Astrocyte of the spinal cord (primary cell): ENCODE results near the gene NCAM2.

Source experiments
- DNase-seq: peaks from one replicate; pipeline ENCODE4 v3.0.0; 2011; ENCODE audit warnings: low read depth, low spot score
- H3K4me3 ChIP-seq: 2 replicates; pipeline ENCODE4 v1.5.1; 2011; ENCODE audit warnings: low read depth, mild to moderate bottlenecking, low read length, moderate library complexity
- CTCF ChIP-seq: IDR thresholded peaks from 2 replicates; pipeline ENCODE4 v1.5.1; 2012; ENCODE audit warnings: low read depth, mild to moderate bottlenecking, low read length, inconsistent platforms
- in situ Hi-C: cut with HindIII; loops from 2 replicates; pipeline ENCODE4 v1.10.0; 2017; ENCODE audit warnings: low sequenced_read_pairs

NCAM2 gene

DNA sequence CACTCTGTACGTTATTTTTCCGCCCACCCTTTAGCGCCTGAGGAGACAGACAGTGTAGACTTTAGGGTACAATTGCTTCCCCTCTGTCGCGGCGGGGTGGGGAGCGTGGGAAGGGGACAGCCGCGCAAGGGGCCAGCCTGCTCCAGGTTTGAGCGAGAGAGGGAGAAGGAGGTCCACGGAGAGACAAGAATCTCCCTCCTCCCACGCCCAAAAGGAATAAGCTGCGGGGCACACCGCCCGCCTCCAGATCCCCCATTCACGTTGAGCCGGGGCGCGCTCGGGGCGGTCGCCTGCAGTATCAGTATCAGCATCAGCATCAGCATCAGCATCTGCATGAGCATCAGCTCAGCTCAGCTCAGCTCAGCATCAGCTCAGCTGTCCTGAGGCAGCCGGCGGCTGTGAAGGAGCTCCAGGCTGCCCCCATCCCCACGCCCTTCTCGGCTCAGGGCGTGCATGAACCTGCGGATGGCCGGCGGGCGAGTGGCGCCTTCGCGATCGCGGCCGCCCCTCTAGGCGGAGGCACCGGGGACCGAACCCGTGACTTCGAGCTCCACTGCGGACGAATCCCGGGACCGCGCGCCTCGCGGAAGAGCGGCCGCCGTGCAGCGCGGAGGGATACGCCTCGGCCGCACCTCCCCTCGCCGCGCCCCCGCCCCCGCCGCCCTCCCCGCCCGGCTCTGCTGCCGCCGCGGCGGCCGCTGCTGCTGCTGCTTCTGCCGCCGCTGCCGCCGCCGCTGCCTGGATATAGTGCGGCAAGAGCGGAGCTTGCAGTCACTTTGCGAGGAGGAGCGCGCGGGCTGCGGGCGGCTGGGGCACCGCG lies at the start of gene NCAM2:
TSS of gene NCAM2 (plus strand) at position 774 of the 820 bp plus-strand sequence.
- in situ Hi-C loops: no loop called here
- peak; percentile 80 for DNase-seq

GRCh38 chr21:20949884-20950283 lies 48.3 kb upstream of the NCAM2 start:
- DNase-seq: no peak
- no peak overlapping the region for H3K4me3 ChIP-seq
- in situ Hi-C loops: no loop called here
- no peak for TF ChIP-seq CTCF

More for the DNA sequence above, at the start of gene NCAM2:
- peak within 1 kb of the TSS; percentile 62 for H3K4me3 ChIP-seq
- no peak for TF ChIP-seq CTCF

GRCh38 chr21:20965816-20966215 lies 32.4 kb upstream of the NCAM2 start:
- H3K4me3 ChIP-seq: no peak overlapping the region
- TF ChIP-seq CTCF: no peak
- in situ Hi-C loops: no loop called here
- DNase-seq: no peak

DNA sequence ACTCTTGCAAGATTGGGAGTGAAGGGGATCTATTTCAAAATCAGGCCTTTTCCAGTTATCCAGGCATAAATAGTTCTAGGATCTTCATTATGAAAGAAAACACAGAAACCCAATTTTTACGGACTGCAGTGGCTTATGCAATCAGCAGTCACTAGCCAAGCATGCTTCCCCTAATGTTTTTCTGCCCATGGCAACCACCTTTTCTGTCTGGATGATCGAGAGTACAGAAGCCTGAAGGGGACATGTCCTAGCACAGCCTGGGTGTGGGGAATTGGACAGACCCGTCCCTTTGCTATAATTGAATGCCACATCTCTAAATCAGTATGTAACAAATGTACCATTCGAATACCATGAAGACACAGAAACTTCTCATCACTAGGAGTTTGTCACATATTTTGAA lies 29.8 kb upstream of the NCAM2 start:
- in situ Hi-C loops: no loop called here
- H3K4me3 ChIP-seq: no peak overlapping the region
- no peak for TF ChIP-seq CTCF
- peak; percentile 6 for DNase-seq

DNA sequence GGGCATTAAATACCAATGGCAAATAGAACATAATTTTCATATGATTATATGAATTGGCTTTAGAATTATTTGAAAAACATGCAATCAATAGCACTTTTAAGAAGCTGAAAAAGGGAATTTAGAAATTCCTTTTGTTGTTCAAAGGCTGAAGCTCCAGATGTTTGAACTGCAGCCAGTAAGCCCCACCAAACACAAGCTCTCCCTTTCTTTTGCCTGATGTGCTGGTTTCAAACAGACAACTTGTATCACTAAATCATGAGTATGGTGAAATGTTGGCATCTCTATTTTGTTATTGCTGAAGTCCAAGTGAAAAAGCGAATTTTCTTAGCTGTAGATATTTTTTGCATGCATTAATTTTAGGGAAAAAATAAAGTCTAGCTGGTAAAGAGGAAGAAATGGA lies 27.5 kb upstream of the NCAM2 start:
- H3K4me3 ChIP-seq: no peak overlapping the region
- no peak for DNase-seq
- no peak for TF ChIP-seq CTCF
- in situ Hi-C loops: no loop called here

DNA sequence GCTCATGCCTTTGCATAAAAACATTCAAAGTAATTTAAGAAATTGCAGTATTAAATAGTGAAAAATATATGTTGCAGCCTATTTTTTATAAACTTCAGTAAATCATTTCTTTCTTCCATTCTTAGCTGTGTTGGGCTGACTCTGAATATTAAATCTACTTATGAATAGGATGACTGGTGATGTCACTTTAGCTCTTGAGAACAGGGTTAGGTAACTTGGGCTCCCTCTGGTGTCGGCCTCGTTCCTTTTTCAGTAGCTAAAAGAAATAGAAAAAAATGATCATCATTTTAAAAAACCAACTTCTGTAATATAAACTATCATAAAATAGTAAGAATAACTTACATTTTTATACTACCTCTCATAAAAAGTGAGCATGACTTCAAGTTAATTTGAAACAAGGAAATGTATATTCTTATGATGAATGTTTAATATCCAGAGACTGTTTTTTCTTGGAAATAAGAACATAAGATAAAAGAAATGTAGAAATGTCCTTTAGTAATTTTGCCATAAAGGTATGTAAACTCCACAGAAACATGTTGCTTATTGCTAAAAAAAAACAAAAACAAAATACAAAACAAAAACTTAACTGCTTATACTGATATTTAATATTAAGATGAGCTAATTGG lies 26.8 kb upstream of the NCAM2 start:
- peak; percentile 66 for TF ChIP-seq CTCF
- peak; percentile 68 for DNase-seq
- no peak overlapping the region for H3K4me3 ChIP-seq
- in situ Hi-C loops: no loop called here
